PC-9 (cell line): ENCODE results near the gene MAPRE3.

ENCODE experiments used
- CTCF ChIP-seq: fragments of 200-600 bp; sonication (generic); conservative IDR thresholded peaks from 2 replicates; pipeline ENCODE4 v1.6.1; 2017; ENCODE audit warnings: mixed run types, antibody characterized with exemption, mild to moderate bottlenecking, moderate library complexity
- EZH2 ChIP-seq: fragments of 200-600 bp; sonication (generic); IDR thresholded peaks from 2 replicates; pipeline ENCODE4 v1.8.0; 2017; ENCODE audit warnings: antibody characterized with exemption, low read depth

- TF ChIP-seq CTCF (no peak), EZH2 (no peak)
These were observed 84.3 kb downstream of the MAPRE3 start for GRCh38 chr2:27054721-27055120.
